ENCODE data around the gene CALR. TPM values are rescaled to one million over a fixed set of nuclear protein-coding genes. Genes with fewer than 3 reads are reported as not detected.

The CALR gene
- total and polyA plus RNA-seq, 9 of the 15 experiments (the other 6 are each of a cell fraction or from before 2014, with no cell fraction given), result 126 to 811 (median 642) TPM

DNA sequence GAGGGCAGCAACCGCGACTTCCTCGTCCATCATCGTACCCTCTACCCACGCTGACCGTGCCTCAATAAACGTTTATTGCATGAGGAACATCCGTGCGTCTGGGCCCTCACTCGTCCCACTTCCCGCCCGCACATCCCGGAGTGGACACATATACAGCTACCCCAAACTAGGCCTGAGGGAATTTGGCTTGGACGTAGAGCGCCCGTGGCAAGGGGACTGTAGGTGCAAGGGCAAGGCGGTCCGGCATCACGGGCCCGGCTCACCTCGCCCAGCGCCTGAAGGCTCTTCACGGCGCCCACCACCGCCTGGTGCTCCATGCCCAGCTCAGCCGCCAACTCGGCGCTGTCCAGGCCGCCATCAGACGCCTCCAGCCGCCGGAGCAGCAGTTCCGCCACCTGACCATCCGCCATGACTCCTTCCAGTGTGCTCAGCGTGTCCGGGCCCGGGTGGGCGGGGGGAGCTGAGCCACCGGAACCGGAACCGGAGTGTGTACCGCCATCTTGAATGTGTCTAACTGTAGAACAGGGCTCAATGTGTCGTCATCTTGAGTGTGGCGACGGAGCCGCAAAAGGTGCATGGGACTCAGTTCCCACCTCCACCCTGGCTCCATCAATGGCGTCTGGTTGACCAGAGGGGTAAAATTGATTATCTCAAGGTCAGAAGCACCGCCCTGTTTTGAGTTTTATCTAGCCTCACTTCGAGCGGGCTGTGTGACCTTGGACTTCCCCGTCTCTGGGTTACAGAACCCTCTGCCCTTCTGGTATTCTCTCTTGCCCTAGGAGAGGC lies 4.9 kb upstream of the CALR start, which contains the start of gene FARSA (continued):
- TF ChIP-seq PREB (CRISPR knock-in tag; IDR thresholded peaks at IDR 0.05), result no peak
- no peak for TF ChIP-seq XRCC4 (IDR thresholded peaks at IDR 0.05; ENCODE audit: extremely low read depth, insufficient read depth, insufficient read length)
- TF ChIP-seq SMAD3 (CRISPR knock-in tag; conservative IDR thresholded peaks at IDR 0.05), result no peak
- TF ChIP-seq CCNT2 (IDR thresholded peaks at IDR 0.05; ENCODE audit: borderline replicate concordance, extremely low read depth, insufficient read length, low read depth, low read length), result peak; percentile 70
- peak in 1 of 2 experiments; percentile 21 for TF ChIP-seq E2F6 (IDR thresholded peaks at IDR 0.05; ENCODE audit: borderline replicate concordance in 1 of 2, extremely low read depth in 1 of 2, insufficient read depth in 1 of 2, insufficient read length in 1 of 2, low read depth in 1 of 2, low read length in 1 of 2, poor library complexity in 1 of 2, severe bottlenecking in 1 of 2)
- TF ChIP-seq SRSF1 (IDR thresholded peaks at IDR 0.05; ENCODE audit: low read depth, low read length), result no peak
- no peak for TF ChIP-seq TEAD4 (IDR thresholded peaks at IDR 0.05; ENCODE audit: low read length)
- TF ChIP-seq TEAD4 (CRISPR knock-in tag; IDR thresholded peaks at IDR 0.05; ENCODE audit: borderline replicate concordance), result no peak
- TF ChIP-seq TGIF2 (CRISPR knock-in tag; IDR thresholded peaks at IDR 0.05), result peak; percentile 63; the same call in 1 of the 2 replicates
- no peak for TF ChIP-seq ZEB2 (IDR thresholded peaks at IDR 0.05)
- 0 out of 3 replicates have a peak, but pooled peaks of 1 of the 2 experiments have one; percentile 11 for TF ChIP-seq CBX3 (IDR thresholded peaks at IDR 0.05; ENCODE audit: borderline replicate concordance in 1 of 2, low read length in 2 of 2)
- no peak for TF ChIP-seq NCOA2 (IDR thresholded peaks at IDR 0.05; ENCODE audit: partially characterized antibody in 2 of 2)
- no peak for TF ChIP-seq ZNF311 (CRISPR knock-in tag; IDR thresholded peaks at IDR 0.05)
- TF ChIP-seq SPI1 (IDR thresholded peaks at IDR 0.05; ENCODE audit: borderline replicate concordance, low read depth, low read length), result no peak
- TF ChIP-seq ZNF165 (CRISPR knock-in tag; IDR thresholded peaks at IDR 0.05; ENCODE audit: borderline replicate concordance), result no peak
- TF ChIP-seq PRDM10 (IDR thresholded peaks at IDR 0.05; ENCODE audit: partially characterized antibody), result no peak
- 0 out of 2 replicates have a peak, but pooled peaks have one; percentile 54 for TF ChIP-seq ZNF232 (CRISPR knock-in tag; IDR thresholded peaks at IDR 0.05)
- no peak for TF ChIP-seq TFAM (CRISPR knock-in tag; conservative IDR thresholded peaks at IDR 0.05)
- TF ChIP-seq, protein P1, sequence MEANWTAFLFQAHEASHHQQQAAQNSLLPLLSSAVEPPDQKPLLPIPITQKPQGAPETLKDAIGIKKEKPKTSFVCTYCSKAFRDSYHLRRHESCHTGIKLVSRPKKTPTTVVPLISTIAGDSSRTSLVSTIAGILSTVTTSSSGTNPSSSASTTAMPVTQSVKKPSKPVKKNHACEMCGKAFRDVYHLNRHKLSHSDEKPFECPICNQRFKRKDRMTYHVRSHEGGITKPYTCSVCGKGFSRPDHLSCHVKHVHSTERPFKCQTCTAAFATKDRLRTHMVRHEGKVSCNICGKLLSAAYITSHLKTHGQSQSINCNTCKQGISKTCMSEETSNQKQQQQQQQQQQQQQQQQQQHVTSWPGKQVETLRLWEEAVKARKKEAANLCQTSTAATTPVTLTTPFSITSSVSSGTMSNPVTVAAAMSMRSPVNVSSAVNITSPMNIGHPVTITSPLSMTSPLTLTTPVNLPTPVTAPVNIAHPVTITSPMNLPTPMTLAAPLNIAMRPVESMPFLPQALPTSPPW (CRISPR knock-in tag; IDR thresholded peaks at IDR 0.05), result peak; percentile 99
